GM21423 (cell line): Measurements from ENCODE around the gene KLHL22.
"Not testable (repeated sequence)": the region's sequence is repeated elsewhere in the genome, so short reads cannot be mapped to it uniquely, and the experiment has no call there.

Experiments used
- ATAC-seq: cut with Tn5 transposase; IDR thresholded peaks from one replicate; pipeline ENCODE4 v1.9.1; 2021; ENCODE audit warnings: mild to moderate bottlenecking, moderate library complexity; ENCODE audit not compliant: unreplicated experiment

Gene KLHL22

GRCh38 chr22:20494978-20495860 is at the start of gene KLHL22:
Gene KLHL22, minus strand, starts transcription at chr22:20495795. Its CDS starts 6,584 bp downstream, at chr22:20489211.
- ATAC-seq: peak; percentile 33

GRCh38 chr22:20545318-20545634 is 49.7 kb upstream of the KLHL22 start:
- not testable (repeated sequence) for ATAC-seq

- ATAC-seq: no peak
These were observed 47.1 kb upstream of the KLHL22 start for GRCh38 chr22:20542736-20543135.

- no peak for ATAC-seq
These were observed 46.5 kb upstream of the KLHL22 start for GRCh38 chr22:20542055-20542454.

- ATAC-seq: not testable (repeated sequence)
These were observed 43.3 kb upstream of the KLHL22 start for GRCh38 chr22:20538875-20539274.

GRCh38 chr22:20537983-20538382 is 42.4 kb upstream of the KLHL22 start:
- no peak for ATAC-seq

GRCh38 chr22:20537325-20537756 is 41.7 kb upstream of the KLHL22 start:
- no peak for ATAC-seq

GRCh38 chr22:20536590-20537324 is 41.2 kb upstream of the KLHL22 start:
- ATAC-seq: no peak

- ATAC-seq: no peak
These were observed 38.3 kb upstream of the KLHL22 start for GRCh38 chr22:20533879-20534265.

GRCh38 chr22:20533095-20533878 is 37.7 kb upstream of the KLHL22 start:
- ATAC-seq: no peak

GRCh38 chr22:20532256-20532993 is 36.8 kb upstream of the KLHL22 start:
- no peak for ATAC-seq

GRCh38 chr22:20531404-20532201 is 36.0 kb upstream of the KLHL22 start:
- ATAC-seq: no peak

GRCh38 chr22:20531154-20531403 is 35.5 kb upstream of the KLHL22 start:
- no peak for ATAC-seq

- no peak for ATAC-seq
These were observed 35.0 kb upstream of the KLHL22 start for GRCh38 chr22:20530368-20531153.

- no peak for ATAC-seq
These were observed 32.9 kb upstream of the KLHL22 start for GRCh38 chr22:20528405-20528978.

- ATAC-seq: no peak
These were observed 31.2 kb upstream of the KLHL22 start for GRCh38 chr22:20526628-20527355.

GRCh38 chr22:20526305-20526627 is 30.7 kb upstream of the KLHL22 start:
- ATAC-seq: no peak

GRCh38 chr22:20525048-20525447 is 29.5 kb upstream of the KLHL22 start:
- ATAC-seq: no peak
